Hematopoietic multipotent progenitor cell treated with erythropoietin and hydrocortisone succinate and interleukin-3 and kit ligand, for 8 days (in vitro differentiated cells): ENCODE data around the gene PLP1.
"Not testable (repeated sequence)": the region's sequence is repeated elsewhere in the genome, so short reads cannot be mapped to it uniquely, and the experiment has no call there.

Experiments used
- DNase-seq: peaks from one replicate; pipeline ENCODE4 v3.0.0-alpha.2; 2015

The PLP1 gene, protein sequence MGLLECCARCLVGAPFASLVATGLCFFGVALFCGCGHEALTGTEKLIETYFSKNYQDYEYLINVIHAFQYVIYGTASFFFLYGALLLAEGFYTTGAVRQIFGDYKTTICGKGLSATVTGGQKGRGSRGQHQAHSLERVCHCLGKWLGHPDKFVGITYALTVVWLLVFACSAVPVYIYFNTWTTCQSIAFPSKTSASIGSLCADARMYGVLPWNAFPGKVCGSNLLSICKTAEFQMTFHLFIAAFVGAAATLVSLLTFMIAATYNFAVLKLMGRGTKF

DNA sequence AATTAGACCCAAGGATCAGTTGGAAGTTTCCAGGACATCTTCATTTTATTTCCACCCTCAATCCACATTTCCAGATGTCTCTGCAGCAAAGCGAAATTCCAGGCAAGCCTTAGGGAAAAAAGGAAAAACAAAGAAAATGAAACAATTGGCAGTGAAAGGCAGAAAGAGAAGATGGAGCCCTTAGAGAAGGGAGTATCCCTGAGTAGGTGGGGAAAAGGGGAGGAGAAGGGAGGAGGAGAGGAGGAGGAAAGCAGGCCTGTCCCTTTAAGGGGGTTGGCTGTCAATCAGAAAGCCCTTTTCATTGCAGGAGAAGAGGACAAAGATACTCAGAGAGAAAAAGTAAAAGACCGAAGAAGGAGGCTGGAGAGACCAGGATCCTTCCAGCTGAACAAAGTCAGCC, at the start of gene PLP1:
Gene PLP1, plus strand, starts transcription at position 295 of the 400 bp plus-strand sequence. CDS start 156 bp downstream, outside the sequence.
- no peak for DNase-seq

DNA sequence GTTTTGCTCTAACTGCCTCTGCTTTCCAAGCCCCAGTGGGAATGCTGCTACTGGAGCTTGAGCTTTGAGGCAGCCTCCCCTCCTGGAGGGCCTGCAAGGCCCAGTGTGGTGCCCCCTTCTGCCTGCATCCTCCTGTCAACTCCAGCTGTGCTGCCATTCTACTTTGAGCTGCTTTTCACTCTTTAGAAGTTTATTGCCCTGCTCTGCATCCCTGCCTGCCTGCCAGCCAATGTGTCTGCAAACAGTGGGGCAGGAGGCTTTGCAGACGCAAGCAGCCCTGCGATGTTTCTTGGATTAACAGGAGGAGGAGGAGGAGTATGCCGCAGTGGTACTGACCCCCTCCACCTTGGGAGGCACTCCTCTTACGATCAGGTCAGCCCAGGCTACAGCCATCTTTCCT, 49.5 kb upstream of the PLP1 start:
- DNase-seq: no peak

DNA sequence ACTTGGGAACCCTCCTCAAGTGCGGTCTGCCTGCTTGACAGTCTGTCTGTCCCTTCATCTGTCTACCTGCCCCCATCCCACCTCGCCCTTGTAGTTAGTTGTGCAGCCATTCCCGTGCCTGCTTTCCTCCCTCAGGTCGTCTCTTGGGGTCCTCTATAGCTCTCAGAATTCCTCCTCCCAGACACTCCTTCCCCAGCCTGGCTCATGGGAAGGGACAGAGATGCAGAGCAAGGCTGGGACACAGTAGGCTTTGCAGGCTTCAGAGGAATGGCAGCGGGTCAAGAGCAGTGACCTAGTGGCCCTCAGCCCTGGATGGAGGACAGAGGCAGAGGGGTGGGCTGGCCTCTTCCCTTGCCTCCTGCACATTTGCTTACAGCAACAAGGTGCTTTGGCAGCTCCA, 47.6 kb upstream of the PLP1 start:
- no peak for DNase-seq

DNA sequence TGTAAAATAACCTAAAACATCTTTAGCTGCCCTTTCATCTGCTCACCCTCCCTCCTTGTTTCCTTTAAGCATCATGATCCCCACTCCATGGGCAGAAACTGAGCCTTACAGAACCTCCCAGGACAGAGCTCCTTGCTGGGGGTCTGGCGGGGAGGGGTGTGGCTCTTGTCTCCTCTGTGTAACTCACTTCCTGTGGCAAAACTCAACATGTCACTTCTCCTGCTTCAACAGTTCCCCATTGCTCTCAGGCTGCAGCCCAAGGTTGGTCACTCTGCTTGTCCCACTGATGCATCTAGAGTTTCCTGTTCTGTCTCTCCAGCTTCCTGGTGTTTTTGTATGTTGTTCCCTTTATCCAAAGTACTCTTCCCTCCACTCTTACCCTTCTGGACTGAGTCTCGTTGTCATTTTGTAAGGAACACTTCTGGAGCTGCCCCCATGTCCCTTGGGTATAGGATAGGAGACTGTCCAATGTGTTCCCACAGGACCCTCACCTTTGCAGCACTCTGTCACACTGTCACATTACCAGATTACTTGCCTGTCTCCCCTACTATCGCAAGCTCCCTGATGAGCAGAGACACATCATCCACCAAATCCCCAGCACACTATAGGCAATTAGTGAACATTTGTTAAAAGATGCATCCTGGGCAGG, 46.4 kb upstream of the PLP1 start:
- DNase-seq: no peak

DNA sequence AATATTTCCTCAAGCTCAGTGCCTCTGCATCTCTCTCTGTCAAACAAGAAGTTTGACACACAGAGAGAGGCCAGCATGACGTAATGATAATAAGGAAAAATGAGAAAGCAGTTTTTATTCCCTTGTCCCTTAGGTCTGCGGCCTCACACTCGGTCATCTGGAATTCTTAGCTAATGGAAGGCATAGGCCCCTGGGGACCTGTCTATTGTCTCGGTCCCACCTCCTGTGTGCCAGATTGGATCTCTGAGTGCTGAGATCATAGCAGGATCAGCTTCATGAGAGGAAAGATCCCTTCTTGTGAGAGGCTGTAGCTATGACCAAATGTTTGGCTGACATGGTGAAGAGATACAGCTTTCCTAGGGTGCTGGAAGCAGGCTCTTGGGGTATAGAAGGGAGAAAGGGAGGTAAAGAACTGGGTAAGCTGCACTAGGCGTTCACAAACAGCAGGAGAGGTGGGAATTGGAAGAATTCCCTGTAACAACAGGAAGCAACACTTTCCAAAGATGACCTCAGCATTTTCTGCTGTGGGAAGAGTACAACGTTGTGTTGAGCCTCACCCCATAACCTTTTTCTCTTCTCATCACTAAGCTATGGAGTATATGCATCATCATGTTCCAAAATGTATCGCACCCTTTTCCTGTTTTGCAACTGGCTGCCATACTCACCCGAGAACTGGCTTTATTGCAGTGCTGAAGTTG, 45.7 kb upstream of the PLP1 start:
- DNase-seq: no peak

DNA sequence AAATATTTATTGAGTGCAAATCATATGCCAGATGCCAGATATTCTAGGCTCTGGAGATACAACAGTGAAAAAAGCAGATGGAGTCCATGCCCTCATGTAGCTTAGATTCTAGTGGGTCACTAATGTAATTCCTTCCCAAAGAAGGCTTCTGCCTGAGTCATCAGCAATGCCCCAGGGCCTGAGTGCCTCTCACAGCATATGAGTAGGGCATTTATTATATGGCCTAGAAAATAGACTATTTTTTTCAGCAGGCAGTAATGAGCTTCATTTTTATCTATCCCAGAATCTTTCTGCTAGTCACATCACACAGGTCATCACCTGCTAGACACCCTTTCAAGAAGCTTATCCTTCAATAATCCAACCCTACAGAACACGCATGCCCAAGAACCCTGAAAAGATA, 43.6 kb upstream of the PLP1 start:
- DNase-seq: no peak

DNA sequence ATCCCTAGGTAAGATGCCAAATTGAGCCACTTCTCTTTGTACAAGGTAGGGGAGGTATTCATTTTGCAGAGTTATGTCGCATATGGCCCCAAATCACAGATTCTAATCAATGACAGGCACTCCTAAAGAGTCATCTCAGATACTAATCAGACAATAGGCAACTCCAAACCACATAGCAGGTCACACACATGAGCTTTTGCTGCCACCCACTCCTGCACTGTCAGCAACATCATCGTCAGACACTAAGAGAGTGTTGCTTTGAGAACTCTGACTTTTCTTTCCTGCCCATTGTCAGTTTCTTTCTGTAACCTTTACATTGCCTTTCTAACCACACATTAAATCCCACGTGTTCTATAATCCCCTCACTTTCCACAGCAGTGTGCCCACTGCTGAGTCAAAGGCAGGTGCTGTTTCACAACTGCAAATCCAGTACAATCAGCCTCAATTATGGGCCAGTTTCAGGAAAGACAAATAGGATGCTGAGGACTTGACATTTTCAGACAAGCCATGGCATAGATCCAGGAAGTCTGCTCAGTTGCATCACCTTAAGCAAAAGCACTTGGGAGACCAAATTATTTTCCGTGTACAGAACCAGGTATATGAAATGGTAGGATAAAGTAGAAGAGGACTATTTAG, 42.4 kb upstream of the PLP1 start:
- DNase-seq: no peak

DNA sequence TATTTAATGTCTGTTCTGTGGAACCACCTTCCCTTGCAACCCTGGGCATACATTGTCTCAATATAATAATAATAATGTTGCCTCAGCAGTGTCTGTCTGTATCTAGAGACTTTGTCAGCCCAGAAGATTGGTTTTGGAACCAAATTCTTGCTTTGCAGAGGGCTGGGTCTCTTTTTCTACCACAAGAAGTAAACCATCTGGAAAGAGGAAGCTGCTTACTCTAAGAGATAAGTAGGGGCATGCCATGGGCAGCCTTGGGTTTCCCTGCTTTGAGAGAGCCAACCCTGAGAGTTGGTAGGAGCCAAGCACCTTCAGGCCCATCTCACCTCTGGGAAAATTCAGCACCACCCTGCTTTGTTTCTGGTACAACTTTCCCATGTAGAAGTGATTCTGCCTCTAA, 38.9 kb upstream of the PLP1 start:
- no peak for DNase-seq

DNA sequence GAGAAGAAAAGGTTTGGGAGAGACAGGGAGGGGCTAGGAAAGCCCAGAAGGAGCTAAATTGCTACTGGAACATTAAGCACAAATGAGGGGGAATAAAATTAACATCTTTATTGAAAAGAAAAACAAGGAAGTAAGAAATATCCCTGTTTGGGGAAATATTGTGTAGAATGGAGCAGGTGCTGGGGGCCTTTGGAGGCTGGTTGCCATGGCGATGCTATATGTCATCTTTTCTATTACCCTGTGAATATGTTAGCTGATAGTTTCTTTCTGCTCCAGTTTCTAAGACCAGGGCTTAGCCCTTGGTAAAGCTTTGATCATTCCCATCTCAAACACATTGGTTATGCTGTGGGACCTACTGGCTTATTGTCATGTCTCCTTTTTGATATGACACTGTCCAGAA, 37.2 kb upstream of the PLP1 start:
- no peak for DNase-seq

DNA sequence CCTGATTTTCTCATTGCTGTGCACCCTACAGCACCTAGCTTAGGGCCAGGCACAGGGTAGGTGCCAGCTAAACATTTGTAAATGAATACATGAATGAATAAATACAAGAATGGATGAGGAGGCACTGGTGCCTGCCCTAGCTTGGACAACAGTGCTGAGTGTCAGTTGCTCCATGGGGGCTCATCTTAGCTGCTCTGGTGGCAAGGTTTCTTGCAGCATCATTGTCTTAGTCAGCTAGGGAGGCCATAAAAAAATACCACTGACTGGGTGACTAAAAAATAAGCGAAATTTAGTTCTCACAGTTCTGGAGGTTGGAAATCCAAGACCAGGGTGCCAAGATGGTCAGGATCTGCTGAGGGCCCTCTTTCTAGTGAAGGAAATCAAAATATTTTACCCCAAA, 34.8 kb upstream of the PLP1 start:
- no peak for DNase-seq

DNA sequence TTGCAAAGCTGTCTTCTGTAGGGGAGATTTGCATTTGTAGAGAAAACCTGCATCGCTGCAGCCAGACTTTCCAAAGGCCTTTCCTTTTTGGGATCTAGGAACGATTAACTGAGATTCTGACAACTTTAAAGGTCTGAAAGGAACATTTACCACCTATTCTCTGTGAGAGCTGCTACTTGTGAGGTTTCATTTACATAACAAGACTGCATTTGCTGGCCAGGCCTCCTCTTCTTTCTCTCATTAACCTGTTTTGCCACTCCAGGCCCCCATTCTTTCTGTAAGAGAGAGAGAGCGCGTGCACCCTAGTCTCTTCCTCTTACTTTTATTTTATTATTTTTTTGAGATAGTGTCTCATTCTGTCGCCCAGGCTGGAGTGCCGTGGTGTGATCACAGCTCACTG, 34.3 kb upstream of the PLP1 start:
- DNase-seq: no peak

DNA sequence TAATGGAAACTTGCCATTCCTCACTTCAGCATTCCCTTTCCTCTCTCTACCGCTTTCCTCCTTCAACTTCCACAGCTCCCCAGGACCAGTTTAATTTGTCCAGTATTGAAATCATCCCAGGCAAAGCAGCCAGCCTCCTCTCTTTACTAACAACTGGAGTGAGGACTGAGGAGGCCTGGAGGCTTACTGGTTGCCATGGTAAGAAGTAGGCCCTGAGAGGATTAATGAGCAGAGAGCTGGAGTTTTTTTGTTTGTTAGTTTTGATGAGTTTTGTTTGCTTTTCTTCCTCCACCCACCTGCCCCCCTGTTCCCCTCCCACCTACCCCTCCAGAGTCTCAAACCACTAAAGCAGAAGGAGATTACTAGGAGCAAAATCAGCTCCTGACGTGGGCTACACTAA, 29.5 kb upstream of the PLP1 start:
- no peak for DNase-seq

DNA sequence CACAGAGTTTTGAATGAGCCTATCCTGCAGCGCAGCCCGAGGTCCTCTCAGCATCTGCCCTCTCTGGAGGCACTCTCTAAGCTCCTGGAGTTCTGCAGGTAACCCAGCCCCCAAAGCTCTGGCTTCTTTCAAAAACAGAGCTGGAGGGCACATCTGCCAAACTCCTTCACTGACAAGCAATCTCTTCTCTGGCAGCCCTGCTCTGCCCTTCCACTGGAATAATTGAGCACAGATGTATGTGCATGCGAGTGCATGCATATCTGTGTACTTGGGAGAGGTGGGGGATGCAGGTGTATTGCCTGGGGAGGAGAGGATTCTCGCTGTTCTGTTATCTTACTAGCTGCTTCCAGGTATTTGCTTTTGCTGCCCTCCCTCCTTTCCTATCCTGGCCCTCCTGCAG, 22.2 kb upstream of the PLP1 start:
- DNase-seq: no peak

DNA sequence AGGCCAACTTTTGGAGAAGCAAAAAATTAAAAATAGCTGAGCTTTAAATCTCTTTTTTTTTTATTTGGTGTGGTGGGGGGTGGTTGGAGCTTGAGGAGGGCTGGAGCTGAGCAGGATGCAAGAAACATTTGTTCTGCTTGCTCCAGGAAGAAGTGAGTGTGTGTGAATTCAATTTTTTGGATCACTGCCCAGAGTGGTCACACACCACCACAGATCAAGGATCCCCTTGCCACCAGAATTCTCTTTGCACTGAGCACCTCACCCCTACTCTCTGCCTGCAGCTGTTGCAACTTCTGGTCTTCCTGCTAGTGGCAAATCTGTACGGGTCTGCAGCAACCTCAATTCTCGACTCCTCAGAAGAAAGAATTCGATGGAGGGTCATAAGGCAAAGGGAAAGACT, 19.9 kb upstream of the PLP1 start:
- no peak for DNase-seq

DNA sequence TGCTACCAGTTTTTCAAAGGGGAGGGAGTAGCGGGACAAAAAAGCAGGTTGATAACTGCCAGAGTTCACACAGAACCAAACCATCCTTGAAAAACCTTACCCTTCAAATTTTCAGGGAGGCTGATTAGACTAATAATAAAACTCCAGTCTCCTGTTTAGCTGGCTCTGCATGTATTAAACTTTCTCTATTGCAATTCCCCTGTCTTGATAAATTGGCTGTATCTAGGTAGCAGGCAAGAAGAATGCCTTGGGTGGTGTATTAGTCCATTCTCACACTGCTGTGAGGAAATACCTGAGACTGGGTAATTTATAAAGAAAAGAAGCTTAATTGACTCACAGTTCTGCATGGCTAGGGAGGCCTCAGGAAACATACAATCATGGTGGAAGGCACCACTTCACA, 18.1 kb upstream of the PLP1 start:
- DNase-seq: no peak

DNA sequence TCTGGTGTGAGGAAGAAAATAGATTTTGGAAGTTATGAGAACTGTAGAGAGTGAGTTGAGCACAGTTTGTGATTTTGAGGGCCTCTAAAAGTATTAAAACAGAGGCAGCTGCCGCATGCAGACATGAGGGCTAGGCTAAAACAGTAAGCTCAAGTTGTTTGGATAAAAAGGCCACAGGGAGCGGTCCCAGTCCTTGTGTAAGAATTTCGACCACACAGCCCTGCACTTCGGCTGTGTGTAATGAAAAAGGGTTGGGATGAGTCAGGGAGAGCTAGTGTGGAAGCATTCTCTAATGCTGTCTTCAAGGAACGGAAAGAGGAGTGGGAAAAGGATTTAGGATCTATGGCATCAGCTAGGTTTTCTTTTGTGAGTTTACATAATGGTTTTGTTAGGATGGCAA, 13.1 kb upstream of the PLP1 start:
- DNase-seq: not testable (repeated sequence)

DNA sequence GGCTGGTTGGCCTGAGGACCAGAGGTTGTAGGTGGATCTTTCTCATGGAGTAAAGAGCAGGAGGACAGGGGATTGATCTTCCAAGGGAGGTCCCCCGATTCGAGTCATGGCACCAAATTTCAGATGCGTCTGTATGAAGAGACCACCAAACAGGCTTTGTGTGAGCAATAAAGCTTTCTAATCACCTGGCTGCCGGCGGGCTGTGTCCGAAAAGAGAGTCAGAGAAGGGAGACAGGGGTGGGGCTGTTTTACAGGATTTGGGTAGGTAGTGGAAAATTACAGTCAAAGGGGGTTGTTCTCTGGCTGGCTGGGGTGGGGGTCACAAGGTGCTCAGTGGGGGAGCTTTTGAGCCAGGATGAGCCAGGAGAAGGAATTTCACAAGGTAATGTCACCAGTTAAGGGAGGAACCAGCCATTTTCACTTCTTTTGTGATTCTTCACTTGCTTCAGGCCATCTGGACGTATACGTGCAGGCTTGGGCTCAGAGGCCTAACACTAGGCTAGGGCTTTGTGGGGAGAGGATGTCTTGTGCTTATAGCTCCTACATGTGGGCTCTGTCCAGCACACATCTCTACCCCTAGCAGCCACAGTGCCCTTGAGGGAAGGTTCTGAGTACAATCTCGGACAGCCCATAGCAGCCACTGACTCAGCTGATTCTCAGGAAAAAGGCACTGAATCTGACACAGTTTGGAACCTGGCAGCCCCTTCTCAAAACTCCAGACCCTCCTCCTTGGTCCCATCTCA, 9.7 kb upstream of the PLP1 start:
- DNase-seq: not testable (repeated sequence)

DNA sequence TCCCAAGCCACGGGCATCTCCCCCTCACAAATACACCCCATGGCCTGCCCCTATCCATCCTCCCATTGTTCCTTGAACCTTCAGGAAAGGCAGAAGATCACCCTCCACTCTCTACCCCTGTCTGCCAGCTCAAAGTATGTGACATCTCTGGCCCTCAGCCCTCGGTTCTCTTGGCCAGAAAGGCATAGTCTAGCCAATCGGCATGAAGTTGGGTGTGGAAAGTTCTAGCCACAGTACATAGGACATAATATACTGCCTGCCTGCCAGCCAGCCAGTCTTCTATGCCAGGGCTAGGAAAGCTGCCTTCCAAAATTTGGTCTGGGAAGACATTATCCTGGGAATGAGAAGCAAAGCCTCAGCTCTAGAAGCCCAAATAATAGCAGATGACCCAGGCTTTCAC, 3.2 kb upstream of the PLP1 start:
- DNase-seq: no peak

DNA sequence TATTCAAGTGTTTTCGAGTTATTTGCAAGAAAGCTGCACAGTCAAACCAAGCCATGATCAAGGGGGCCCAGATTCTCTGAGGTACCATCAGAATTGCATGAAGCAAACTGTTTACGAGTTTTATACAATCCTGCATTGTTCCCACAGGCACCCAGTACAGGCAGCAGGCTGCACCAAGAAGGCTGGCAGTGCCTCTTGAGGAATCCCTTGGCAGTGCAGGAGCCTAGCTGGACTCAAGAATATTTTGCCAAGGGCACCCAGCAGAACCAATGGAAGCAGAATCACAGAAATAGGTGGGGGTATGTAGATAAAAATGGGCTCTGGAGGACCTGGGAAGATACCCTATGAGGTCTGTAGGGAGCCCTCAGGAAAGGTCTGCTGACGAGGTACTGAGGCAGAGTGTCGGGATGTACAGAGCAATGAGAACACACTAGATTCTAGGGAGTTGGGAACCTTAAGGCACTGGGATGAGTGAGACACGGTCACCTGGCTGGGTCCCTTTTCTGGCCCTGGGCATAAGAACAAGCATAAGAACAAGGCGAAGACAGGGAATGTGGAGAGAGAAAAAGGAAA, 2.5 kb upstream of the PLP1 start:
- peak; percentile 25 for DNase-seq

DNA sequence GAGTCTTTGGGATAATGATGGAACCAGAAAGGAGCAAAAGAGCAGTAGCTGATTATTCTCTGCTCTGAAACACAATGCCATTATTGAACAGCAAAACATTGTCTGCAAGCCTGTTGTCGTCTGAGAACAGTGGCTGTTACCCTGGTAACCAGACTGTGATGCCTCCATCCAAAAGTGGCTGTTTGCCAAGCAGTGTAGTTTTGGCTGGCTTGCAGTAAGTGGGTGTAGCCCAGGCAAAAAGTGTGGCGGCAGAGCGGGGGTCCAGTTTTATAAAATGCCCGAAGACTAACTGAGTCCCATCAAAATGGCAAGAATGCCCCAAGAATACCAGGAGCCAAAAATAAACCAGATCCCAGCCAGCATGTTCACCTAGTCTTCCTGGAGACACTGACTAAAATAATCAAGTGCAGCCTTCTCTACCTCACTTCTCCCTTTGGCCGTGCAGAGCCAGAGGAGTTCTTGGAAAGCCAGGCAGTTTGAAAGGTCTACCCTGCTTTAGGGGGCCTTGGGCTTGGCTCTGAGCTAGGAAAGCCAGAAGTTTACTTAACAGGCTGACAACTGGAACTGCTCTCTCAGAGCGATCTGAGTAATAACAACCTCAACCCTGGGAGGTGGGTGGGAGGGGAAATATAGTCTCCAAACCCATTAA, 2.6 kb downstream of the PLP1 start:
- no peak for DNase-seq

DNA sequence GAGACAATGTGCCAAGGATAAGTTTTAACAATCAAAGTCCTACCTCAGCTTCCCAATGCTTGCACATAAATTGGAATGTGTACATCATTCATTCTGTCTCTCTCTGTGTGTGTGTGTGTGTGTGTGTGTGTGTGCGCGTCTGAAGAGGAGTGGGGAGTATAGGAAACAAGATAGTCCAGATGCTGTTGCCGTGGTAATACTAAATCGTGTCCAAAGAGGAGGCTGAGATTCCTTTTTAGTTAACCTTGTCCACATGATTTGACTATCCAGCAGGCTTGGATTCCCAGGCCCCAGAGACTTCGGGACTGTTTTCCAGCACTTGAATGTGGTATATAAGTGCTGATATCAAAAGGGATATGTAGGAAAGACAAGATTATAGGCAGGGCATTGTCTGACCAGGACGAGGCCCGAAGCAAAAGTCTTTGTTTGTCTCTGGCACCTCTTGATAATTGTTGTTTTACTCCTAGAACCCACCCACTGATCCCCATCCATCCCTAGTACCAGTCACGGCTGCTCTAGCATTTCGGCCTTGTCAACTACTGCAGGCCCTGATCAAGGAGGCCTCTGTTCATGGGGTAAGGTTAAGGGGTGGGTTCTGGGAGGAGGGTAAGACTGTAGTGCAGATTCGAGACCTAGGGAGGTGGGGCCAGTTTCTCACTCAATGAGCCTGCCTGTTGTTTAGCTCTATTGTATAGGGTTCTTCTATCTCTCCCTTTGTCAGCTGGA, 3.9 kb downstream of the PLP1 start:
- no peak for DNase-seq

DNA sequence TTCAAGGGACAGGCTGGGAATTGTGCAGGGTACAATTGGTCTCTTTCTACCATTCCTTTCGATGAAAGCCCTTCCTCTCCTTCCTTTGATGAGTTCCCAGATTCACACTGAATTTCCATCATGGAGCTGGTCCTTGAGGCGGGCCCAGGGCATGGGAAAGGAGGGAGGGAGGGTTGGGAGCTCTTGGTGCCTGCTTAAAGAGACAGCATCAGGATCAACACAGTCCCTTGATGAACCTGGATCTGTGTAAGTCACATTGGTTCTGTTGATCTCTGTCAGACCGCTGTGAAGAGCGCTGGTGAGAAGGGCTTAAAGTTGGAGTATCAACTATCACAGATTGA, 4.4 kb downstream of the PLP1 start:
- no peak for DNase-seq
